ENCODE data around the gene STAG3. TPM values are rescaled to one million over a fixed set of nuclear protein-coding genes. Genes with fewer than 3 reads are reported as not detected.

The STAG3 gene
- total and polyA plus RNA-seq, 10 of the 15 experiments (the other 5 are each of a cell fraction or from before 2014, with no cell fraction given): 73.0 to 306 (median 120) TPM

GRCh38 chr7:100219271-100219737, 41.6 kb downstream of the STAG3 start:
- peak overlapping the region; percentile 88 for H3K4me2 ChIP-seq (ENCODE audit: control insufficient read depth, insufficient read depth)
- H3K36me3 ChIP-seq (ENCODE audit: control insufficient read depth in 2 of 2, insufficient read depth in 2 of 2, low read length in 1 of 2): peaks cover 5 to 7% of the 10 kb centered on the region in 2 experiments; a peak in 3 of 4 replicates
- in situ Hi-C loops (cut with MboI): no loop called here
- H3K27ac ChIP-seq (ENCODE audit: control insufficient read depth, insufficient read depth): peak overlapping the region; percentile 99
- ChIA-PET CTCF (interaction anchor here (0.5 to 8.3 kb wide), 7 partner anchors 10 to 1486 kb away, joined by 3 to 113 read pairs (median 7); no protein-coding TSS in a partner anchor), POLR2A (interaction anchor here (1.6 to 4.6 kb wide), 3 partner anchors 9 to 72 kb away, joined by 5 to 25 read pairs (median 6); no protein-coding TSS in a partner anchor), RAD21 (ENCODE audit: unreplicated experiment) (interaction anchor here (0.7 to 3.5 kb wide), 5 partner anchors 8 to 87 kb away, joined by 3 to 14 read pairs (median 3); partner anchors contain the start of genes GAL3ST4 and LAMTOR4), SMC1A (ENCODE audit: uncharacterized antibody, unreplicated experiment) (interaction anchor here (1.0 to 14.7 kb wide), 8 partner anchors 9 to 189 kb away, joined by 3 to 140 read pairs (median 7); no protein-coding TSS in a partner anchor)
- H4K20me1 ChIP-seq (ENCODE audit: control insufficient read depth, insufficient read depth): no peaks in the 10 kb centered on the region
- no peak overlapping the region for H2AFZ ChIP-seq (ENCODE audit: control insufficient read depth, low read depth, low read length)
- no peaks in the 10 kb centered on the region for H3K9me3 ChIP-seq (replicated peaks; ENCODE audit: control insufficient read depth, insufficient read depth, low read length)
- intact Hi-C loops (cut with micrococcal nuclease; ENCODE audit: unreplicated experiment): loop anchor here (2.0 to 5.0 kb wide), 3 partner anchors 29 to 72 kb away; partner anchors contain the start of genes GPC2, LAMTOR4 and STAG3
- peaks cover 59% of the 10 kb centered on the region for H3K4me1 ChIP-seq (ENCODE audit: control insufficient read depth, insufficient read depth, low read length)
- ATAC-seq (no peak), DNase-seq (ENCODE audit: low read depth, low spot score) (no peak), FAIRE-seq (no peak)
- no peaks in the 10 kb centered on the region for H3K27me3 ChIP-seq (replicated peaks in 1 of 2; ENCODE audit: control insufficient read depth in 2 of 2, insufficient read depth in 2 of 2, low read length in 1 of 2)
- H3K9ac ChIP-seq (ENCODE audit: control insufficient read depth, insufficient read depth, low read length): peak overlapping the region; percentile 87
- TF ChIP-seq HDGF (IDR thresholded peaks at IDR 0.05) (peak; percentile 86; the same call in 1 of the 2 replicates), CBX5 (IDR thresholded peaks at IDR 0.05; ENCODE audit: low read depth) (no peak), MTA3 (IDR thresholded peaks at IDR 0.05; ENCODE audit: borderline replicate concordance, low read length) (no peak), IKZF1 (conservative IDR thresholded peaks at IDR 0.05) (0 out of 2 replicates have a peak, but pooled peaks have one; percentile 7), POLR2A (IDR thresholded peaks at IDR 0.05; ENCODE audit: low read depth, low read length) (peak; percentile 39; the same call in 1 of the 2 replicates), REST (IDR thresholded peaks at IDR 0.05; ENCODE audit: low read depth, low read length) (no peak), MLLT1 (IDR thresholded peaks at IDR 0.05) (peak; percentile 35; the same call in 1 of the 2 replicates), ZNF687 (IDR thresholded peaks at IDR 0.05) (0 out of 2 replicates have a peak, but pooled peaks have one; percentile 28)
- peak overlapping the region; percentile 63 for H3K4me3 ChIP-seq
- no TSS peak for BruUV-seq (replicated peaks)
- peaks cover 52% of the 10 kb centered on the region for H3K79me2 ChIP-seq (ENCODE audit: control insufficient read depth, insufficient read depth, low read length)
- WGBS (ENCODE audit: insufficient coverage, insufficient replicate concordance, low lambda C conversion rate, missing lambda C conversion rate): 87% methylated on average over 10 of the region's 10 CpGs
